Endometrium (tissue), 2 donors: ENCODE measurements around the gene XAF1.
"Not testable (repeated sequence)": the region's sequence is repeated elsewhere in the genome, so short reads cannot be mapped to it uniquely, and the experiment has no call there.

ENCODE experiments used
- FAIRE-seq: peaks from 2 replicates; lab custom pipeline; 2012; peaks lifted over from hg19 to GRCh38; lab: Jason Lieb, UNC
- donor health status: control.
- donor health status: control.

Gene XAF1

GRCh38 chr17:6753546-6753945 lies 2.3 kb upstream of the XAF1 start:
- no peak for FAIRE-seq

GRCh38 chr17:6755281-6755680 lies 565 bp upstream of the XAF1 start:
- no peak for FAIRE-seq

GRCh38 chr17:6756425-6757031 lies 682 bp downstream of the XAF1 start:
- no peak for FAIRE-seq

- FAIRE-seq, result no peak
These were observed 1.9 kb downstream of the XAF1 start for GRCh38 chr17:6757747-6758146.

GRCh38 chr17:6761779-6762178 lies 5.9 kb downstream of the XAF1 start:
- FAIRE-seq, result no peak

GRCh38 chr17:6768447-6768846 lies 12.6 kb downstream of the XAF1 start:
- no peak for FAIRE-seq

- no peak for FAIRE-seq
These were observed 16.2 kb downstream of the XAF1 start for GRCh38 chr17:6772016-6772415.

GRCh38 chr17:6774906-6775305 lies 19.1 kb downstream of the XAF1 start:
- FAIRE-seq, result not testable (repeated sequence)

GRCh38 chr17:6775871-6776405 lies 20.1 kb downstream of the XAF1 start, which contains the start of gene FBXO39:
FBXO39 (plus strand) TSS chr17:6776215; CDS start chr17:6779869, 3,654 bp downstream.
- no peak for FAIRE-seq

GRCh38 chr17:6779411-6779810 lies 23.6 kb downstream of the XAF1 start:
- no peak for FAIRE-seq

GRCh38 chr17:6780001-6780400 lies 24.2 kb downstream of the XAF1 start:
- no peak for FAIRE-seq

- no peak for FAIRE-seq
These were observed 25.0 kb downstream of the XAF1 start for GRCh38 chr17:6780886-6781285.

- no peak for FAIRE-seq
These were observed 26.4 kb downstream of the XAF1 start for GRCh38 chr17:6782244-6782643.

- no peak for FAIRE-seq
These were observed 30.8 kb downstream of the XAF1 start for GRCh38 chr17:6786618-6787017.

- no peak for FAIRE-seq
These were observed 31.3 kb downstream of the XAF1 start for GRCh38 chr17:6787081-6787693.

- FAIRE-seq, result no peak
These were observed 33.3 kb downstream of the XAF1 start for GRCh38 chr17:6789146-6789545.

- no peak for FAIRE-seq
These were observed 38.1 kb downstream of the XAF1 start for GRCh38 chr17:6793748-6794493.

GRCh38 chr17:6796017-6796886 lies 40.4 kb downstream of the XAF1 start:
- FAIRE-seq, result no peak

- no peak for FAIRE-seq
These were observed 41.1 kb downstream of the XAF1 start for GRCh38 chr17:6796887-6797490.

GRCh38 chr17:6797718-6798351 lies 42.0 kb downstream of the XAF1 start:
- no peak for FAIRE-seq

GRCh38 chr17:6799738-6800137 lies 43.9 kb downstream of the XAF1 start:
- no peak for FAIRE-seq
